ENCODE measurements around the gene TCN1. TPM values are rescaled to one million over a fixed set of nuclear protein-coding genes. Genes with fewer than 3 reads are reported as not detected.
"Not testable (repeated sequence)": the region's sequence is repeated elsewhere in the genome, so short reads cannot be mapped to it uniquely, and the experiment has no call there.

Gene TCN1, protein sequence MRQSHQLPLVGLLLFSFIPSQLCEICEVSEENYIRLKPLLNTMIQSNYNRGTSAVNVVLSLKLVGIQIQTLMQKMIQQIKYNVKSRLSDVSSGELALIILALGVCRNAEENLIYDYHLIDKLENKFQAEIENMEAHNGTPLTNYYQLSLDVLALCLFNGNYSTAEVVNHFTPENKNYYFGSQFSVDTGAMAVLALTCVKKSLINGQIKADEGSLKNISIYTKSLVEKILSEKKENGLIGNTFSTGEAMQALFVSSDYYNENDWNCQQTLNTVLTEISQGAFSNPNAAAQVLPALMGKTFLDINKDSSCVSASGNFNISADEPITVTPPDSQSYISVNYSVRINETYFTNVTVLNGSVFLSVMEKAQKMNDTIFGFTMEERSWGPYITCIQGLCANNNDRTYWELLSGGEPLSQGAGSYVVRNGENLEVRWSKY
- total RNA-seq: not detected

DNA sequence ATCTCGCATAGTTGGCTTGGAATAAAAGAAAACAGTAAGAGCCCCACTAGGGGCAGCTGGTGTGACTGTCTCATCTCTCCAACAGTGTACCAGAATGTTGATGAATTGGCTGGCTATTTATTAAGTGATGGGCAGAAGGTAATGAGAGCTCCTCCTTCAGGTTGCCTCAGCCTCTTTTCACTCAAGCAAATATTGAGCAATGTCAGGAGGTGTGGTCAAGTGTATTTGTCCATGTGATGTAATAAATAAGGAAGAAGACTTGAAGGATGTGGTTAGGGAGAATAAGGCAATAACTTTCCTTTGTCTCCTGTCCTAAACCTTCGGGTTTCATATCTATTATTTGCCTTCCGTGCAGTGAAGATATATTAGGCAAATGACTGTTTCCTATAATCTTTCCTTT, at the start of gene TCN1:
TSS of gene TCN1 (minus strand) at position 91 of the 400 bp plus-strand sequence. CDS start at position 74, 17 bp downstream.
- Mint-ChIP-seq H3K27ac (no peak within 1 kb of the TSS), H3K36me3 (no peaks in the 10 kb centered on the region), H3K27me3 (peaks cover 4% of the 10 kb centered on the region), H3K4me1 (ENCODE audit: low read depth) (no peaks in the 10 kb centered on the region), H3K9me3 (peaks cover 4% of the 10 kb centered on the region), H3K4me3 (no peak within 1 kb of the TSS)
- CTCF ChIA-PET: no interaction called here
- intact Hi-C loops (cut with micrococcal nuclease): no loop called here
- POLR2A ChIA-PET: no interaction called here
- no peak for DNase-seq

DNA sequence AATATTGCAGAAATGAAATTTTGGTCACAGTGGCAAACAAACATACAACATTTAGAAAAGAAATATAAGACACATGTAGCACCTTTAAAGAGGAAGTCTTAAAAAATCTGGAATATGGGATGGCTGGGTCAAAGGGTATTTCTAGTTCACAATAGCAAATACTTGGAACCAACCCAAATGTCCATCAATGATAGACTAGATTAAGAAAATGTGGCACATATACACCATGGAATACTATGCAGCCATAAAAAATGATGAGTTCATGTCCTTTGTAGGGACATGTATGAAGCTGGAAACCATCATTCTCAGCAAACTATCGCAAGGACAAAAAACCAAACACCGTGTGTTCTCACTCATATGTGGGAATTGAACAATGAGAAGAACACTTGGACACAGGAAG, 37.3 kb upstream of the TCN1 start:
- CTCF ChIA-PET: not testable (repeated sequence)

DNA sequence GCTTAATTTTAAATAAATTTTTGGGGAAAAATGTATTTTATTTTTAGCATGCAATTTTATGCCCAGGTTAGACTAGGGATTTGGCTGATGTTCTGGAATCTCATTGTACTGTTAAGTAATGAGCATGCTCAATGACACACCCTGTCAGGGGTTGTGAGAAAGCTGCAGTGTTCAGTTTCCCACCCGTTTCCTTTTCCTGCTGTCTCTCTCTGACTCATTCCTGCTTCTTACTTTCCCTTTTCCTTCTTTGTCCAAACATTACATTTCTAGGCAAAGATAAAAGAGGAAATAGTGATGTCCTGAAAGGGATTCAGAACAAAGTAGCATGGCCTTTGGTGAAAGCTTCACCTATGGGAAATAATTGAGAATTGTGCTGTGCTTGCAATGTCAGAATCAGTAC, 35.0 kb upstream of the TCN1 start:
- H3K4me3 Mint-ChIP-seq: no peak overlapping the region
- no peaks in the 10 kb centered on the region for H3K4me1 Mint-ChIP-seq (ENCODE audit: low read depth)
- no peaks in the 10 kb centered on the region for H3K36me3 Mint-ChIP-seq
- intact Hi-C loops (cut with micrococcal nuclease): no loop called here
- H3K27me3 Mint-ChIP-seq: no peaks in the 10 kb centered on the region
- H3K27ac Mint-ChIP-seq: no peak overlapping the region
- POLR2A ChIA-PET: no interaction called here
- CTCF ChIA-PET: interaction anchor here (0.7 kb wide), 1 partner anchor 90 kb away, joined by 5 read pairs; no protein-coding TSS in a partner anchor
- peaks cover 7% of the 10 kb centered on the region for H3K9me3 Mint-ChIP-seq
- DNase-seq: no peak

More for the DNA sequence above, 37.3 kb upstream of the TCN1 start:
- H3K4me1 Mint-ChIP-seq (ENCODE audit: low read depth); H3K27me3 Mint-ChIP-seq; H3K9me3 Mint-ChIP-seq; intact Hi-C loops (cut with micrococcal nuclease); POLR2A ChIA-PET; DNase-seq; H3K36me3 Mint-ChIP-seq; H3K27ac Mint-ChIP-seq; H3K4me3 Mint-ChIP-seq: not testable (repeated sequence)

DNA sequence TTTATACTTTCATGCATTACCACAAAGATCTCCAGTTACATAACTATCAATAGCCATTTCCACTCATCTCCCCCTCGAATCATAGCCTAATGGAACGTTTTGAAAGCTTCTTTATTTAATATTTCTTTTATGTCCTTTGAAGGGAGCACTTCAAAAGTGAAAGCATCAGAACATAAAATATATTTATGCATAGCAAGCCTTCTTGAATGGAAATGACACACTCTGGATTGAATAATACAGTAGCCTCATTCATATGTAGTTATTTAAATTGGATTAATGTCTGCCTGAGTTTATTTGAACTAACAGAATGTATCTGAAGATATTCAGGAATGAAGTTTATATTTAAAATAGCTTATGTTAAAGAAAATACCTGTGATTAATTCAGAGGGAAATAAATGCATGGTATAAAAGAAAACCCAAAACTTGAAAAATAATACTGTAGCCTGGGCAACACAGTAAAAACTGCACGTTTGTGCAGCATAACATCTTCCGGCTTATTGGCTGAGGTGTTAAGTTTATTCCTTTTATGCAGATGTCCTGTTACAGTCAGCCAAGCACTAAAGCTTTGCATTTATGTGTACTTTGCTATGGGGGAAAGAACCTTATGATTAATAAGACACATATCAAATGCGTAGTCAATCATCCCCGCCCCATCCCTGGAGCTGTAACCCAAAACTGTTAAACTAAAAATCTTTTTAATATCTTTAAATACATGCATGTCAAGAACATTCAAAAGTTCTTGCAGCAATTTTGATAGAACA, 34.3 kb upstream of the TCN1 start:
- intact Hi-C loops (cut with micrococcal nuclease): no loop called here
- Mint-ChIP-seq H3K9me3 (peaks cover 7% of the 10 kb centered on the region), H3K4me3 (no peak overlapping the region), H3K27me3 (no peaks in the 10 kb centered on the region), H3K27ac (no peak overlapping the region), H3K36me3 (no peaks in the 10 kb centered on the region), H3K4me1 (ENCODE audit: low read depth) (no peaks in the 10 kb centered on the region)
- DNase-seq: no peak
- ChIA-PET CTCF (no interaction called here), POLR2A (no interaction called here)

DNA sequence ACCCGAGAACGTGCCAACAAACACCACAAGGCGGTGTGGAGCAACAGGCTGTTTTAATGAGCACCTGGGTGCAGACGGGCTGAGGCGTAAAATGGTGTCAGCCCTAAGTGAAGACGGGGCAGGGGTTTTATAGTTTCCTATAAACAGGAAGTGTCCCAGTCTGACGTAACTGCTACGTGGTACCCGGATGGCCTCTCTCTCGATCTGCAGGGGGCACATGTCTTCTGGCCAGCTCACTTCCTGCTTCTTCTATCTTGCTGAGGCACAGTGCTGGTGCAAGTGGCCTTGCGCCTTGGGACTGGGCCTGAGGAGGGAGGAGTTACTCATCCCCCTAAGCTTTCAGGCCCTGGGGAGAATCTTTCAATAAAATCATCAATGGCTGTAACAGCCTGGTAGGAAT, 33.2 kb upstream of the TCN1 start:
- Mint-ChIP-seq H3K36me3 (no peaks in the 10 kb centered on the region), H3K4me1 (ENCODE audit: low read depth) (no peaks in the 10 kb centered on the region), H3K27me3 (peaks cover 3% of the 10 kb centered on the region), H3K9me3 (peaks cover 3% of the 10 kb centered on the region), H3K27ac (no peak overlapping the region), H3K4me3 (no peak overlapping the region)
- no peak for DNase-seq
- intact Hi-C loops (cut with micrococcal nuclease): no loop called here
- CTCF ChIA-PET: no interaction called here
- POLR2A ChIA-PET: no interaction called here

DNA sequence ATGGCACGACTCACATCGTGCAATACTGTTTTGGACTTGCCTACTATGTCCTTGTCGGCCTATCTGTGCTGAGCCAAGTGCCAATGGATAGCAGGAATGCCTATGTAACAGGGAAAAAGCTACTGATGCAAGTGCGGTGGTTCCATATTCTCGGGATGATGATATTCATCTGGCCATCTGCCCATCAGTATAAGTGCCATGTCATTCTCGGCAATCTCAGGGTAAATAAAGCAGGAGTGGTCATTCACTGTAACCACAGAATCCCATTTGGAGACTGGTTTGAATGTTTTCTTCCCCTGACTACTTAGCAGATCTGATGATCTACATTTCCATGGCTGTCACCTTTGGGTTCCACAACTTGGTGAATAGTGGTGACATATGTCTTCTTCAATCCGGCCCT, 32.4 kb upstream of the TCN1 start:
- ChIA-PET CTCF (no interaction called here), POLR2A (no interaction called here)
- Mint-ChIP-seq H3K36me3 (no peaks in the 10 kb centered on the region), H3K27me3 (peaks cover 9% of the 10 kb centered on the region), H3K4me3 (no peak overlapping the region), H3K9me3 (peaks cover 3% of the 10 kb centered on the region), H3K4me1 (ENCODE audit: low read depth) (no peaks in the 10 kb centered on the region), H3K27ac (no peak overlapping the region)
- no peak for DNase-seq
- intact Hi-C loops (cut with micrococcal nuclease): no loop called here

DNA sequence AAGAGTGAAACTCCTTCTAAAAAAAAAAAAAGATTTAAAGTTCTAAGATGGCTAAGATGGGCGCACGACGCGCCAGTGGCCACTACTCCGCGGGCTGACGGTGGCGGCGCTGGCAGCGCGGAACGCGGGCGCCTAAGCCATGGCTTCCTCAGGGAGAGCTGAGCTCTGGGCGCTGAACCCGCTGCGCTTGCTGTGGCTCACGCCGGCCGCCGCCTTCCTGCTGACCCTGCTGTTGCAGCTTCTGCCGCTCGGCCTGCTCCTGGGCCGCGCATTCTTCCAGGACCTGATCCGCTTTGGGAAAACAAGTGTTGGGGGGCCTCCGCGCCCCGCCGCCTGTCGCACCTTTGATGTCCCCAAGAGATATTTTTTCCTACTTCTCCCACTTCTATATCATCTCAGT, 31.8 kb upstream of the TCN1 start:
- Mint-ChIP-seq H3K27me3 (peaks cover 9% of the 10 kb centered on the region), H3K4me1 (ENCODE audit: low read depth) (no peaks in the 10 kb centered on the region)
- CTCF ChIA-PET: no interaction called here

DNA sequence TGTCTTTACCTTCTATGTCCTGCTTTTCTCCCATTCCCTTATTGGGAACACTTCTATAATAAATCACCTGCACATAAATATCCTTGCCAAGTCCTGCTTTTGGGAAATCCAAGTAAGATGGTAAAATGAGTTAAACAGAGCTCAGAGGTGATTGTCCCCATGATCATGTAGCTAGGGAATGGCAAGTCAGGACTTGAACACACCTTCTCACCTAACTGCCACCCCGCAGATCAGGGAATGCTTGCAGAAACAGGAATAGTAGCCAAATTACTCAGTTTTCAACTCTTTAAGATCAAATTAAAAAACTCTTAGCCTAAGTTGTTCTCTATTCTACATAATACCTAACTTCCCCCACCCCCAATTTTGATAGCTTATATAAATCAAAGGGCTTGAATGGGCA, 28.3 kb upstream of the TCN1 start:
- no peak for DNase-seq
- H3K36me3 Mint-ChIP-seq: peaks cover 7% of the 10 kb centered on the region
- no peak overlapping the region for H3K4me3 Mint-ChIP-seq
- POLR2A ChIA-PET: no interaction called here
- no peak overlapping the region for H3K27ac Mint-ChIP-seq
- CTCF ChIA-PET: no interaction called here
- peaks cover 9% of the 10 kb centered on the region for H3K27me3 Mint-ChIP-seq
- no peaks in the 10 kb centered on the region for H3K4me1 Mint-ChIP-seq (ENCODE audit: low read depth)
- intact Hi-C loops (cut with micrococcal nuclease): no loop called here
- peaks cover 19% of the 10 kb centered on the region for H3K9me3 Mint-ChIP-seq

More for the DNA sequence above, 31.8 kb upstream of the TCN1 start:
- intact Hi-C loops (cut with micrococcal nuclease): no loop called here
- Mint-ChIP-seq H3K4me3 (no peak overlapping the region), H3K9me3 (peaks cover 3% of the 10 kb centered on the region), H3K27ac (no peak overlapping the region), H3K36me3 (no peaks in the 10 kb centered on the region)
- no peak for DNase-seq
- POLR2A ChIA-PET: no interaction called here

DNA sequence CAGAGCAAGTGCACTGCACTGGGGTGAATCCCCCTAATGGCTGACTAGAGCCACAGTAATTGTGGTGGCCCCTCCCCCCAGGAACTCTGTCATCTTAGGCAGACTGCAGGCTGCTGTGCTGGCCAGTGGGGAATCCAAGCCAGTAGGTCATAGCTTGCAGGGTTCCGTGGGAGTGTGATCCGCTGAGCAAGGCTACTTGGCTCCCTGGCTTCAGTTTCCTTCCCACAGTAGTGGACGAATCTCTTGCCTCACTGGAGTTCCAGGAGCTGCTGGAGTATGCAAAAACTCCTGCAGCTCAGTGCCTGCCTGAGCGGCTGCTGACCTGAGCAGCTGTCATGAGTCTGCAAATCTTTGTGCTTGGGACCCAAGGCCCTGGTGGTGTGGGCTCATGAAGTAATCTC, 25.5 kb upstream of the TCN1 start:
- no peak overlapping the region for H3K4me3 Mint-ChIP-seq
- peaks cover 39% of the 10 kb centered on the region for H3K9me3 Mint-ChIP-seq
- intact Hi-C loops (cut with micrococcal nuclease): no loop called here
- peaks cover 16% of the 10 kb centered on the region for H3K36me3 Mint-ChIP-seq
- CTCF ChIA-PET: no interaction called here
- H3K27ac Mint-ChIP-seq: no peak overlapping the region
- DNase-seq: no peak
- H3K27me3 Mint-ChIP-seq: peaks cover 11% of the 10 kb centered on the region
- no peaks in the 10 kb centered on the region for H3K4me1 Mint-ChIP-seq (ENCODE audit: low read depth)
- POLR2A ChIA-PET: no interaction called here

DNA sequence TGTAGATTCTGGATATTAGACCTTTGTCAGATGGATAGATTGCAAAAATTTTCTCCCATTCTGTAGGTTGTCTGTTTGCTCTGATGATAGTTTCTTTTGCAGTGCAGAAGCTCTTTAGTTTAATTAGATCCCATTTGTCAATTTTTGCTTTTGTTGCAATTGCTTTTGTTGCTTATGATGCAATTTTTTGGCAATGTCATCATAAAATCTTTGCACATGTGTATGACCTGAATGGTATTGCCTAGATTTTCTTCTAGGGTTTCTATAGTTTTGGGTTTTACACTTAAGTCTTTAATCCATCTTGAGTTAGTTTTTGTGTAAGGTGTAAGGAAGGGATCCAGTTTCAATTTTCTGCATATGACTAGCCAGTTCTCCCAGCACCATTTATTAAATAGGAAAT, 20.9 kb upstream of the TCN1 start:
- CTCF ChIA-PET: interaction anchor here (0.7 kb wide), 1 partner anchor 37 kb away, joined by 3 read pairs; no protein-coding TSS in a partner anchor
- H3K4me1 Mint-ChIP-seq (ENCODE audit: low read depth); DNase-seq; H3K27me3 Mint-ChIP-seq; POLR2A ChIA-PET; intact Hi-C loops (cut with micrococcal nuclease); H3K4me3 Mint-ChIP-seq; H3K27ac Mint-ChIP-seq: not testable (repeated sequence)
- peaks cover 43% of the 10 kb centered on the region for H3K9me3 Mint-ChIP-seq
- H3K36me3 Mint-ChIP-seq: peaks cover 16% of the 10 kb centered on the region

DNA sequence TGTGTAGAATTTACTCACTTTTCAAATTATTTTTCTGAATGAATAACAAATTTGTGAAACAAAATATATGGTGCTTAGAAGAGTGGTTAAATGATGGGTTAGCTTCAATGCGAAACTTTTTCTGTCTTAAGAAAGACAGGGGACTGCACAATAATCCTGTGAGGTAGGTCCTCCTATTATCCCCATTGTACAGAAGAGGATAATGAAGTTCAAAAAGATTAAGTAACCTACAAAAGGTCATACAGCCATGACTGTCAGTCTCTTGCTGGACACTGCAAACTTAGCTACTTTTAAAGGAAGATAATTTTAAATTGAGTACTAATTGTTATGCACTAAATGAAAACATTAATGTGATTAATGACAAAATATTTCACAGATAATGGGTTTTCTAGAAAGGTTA, 17.3 kb upstream of the TCN1 start:
- CTCF ChIA-PET: interaction anchor here (0.8 kb wide), 1 partner anchor 27 kb away, joined by 3 read pairs; no protein-coding TSS in a partner anchor
- Mint-ChIP-seq H3K9me3 (peaks cover 18% of the 10 kb centered on the region), H3K27me3 (no peaks in the 10 kb centered on the region), H3K4me1 (ENCODE audit: low read depth) (no peaks in the 10 kb centered on the region), H3K4me3 (no peak overlapping the region), H3K27ac (no peak overlapping the region), H3K36me3 (no peaks in the 10 kb centered on the region)
- intact Hi-C loops (cut with micrococcal nuclease): no loop called here
- POLR2A ChIA-PET: no interaction called here
- no peak for DNase-seq

DNA sequence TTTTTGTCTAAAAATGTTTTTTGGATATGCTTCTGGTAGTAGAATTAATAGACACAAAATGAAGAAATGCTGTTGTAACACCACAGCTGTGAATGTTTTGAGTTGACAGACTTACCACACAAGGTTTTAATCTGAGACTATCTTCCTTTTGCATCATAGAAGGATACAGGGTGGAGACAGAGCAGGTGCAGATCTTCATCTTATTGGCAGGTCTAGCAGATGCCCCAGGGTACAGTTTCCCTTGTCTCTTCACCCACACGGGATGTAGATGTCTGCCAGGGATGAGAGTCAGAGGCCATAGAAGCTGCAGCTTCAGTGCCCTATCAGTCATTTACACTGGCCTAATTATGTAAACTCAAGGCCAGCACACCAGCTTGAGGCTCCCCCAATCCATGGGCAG, 13.3 kb upstream of the TCN1 start:
- intact Hi-C loops (cut with micrococcal nuclease): no loop called here
- Mint-ChIP-seq H3K9me3 (no peaks in the 10 kb centered on the region), H3K4me3 (no peak overlapping the region), H3K27me3 (peaks cover 6% of the 10 kb centered on the region), H3K36me3 (no peaks in the 10 kb centered on the region), H3K27ac (no peak overlapping the region), H3K4me1 (ENCODE audit: low read depth) (no peaks in the 10 kb centered on the region)
- DNase-seq: no peak
- ChIA-PET POLR2A (no interaction called here), CTCF (no interaction called here)

DNA sequence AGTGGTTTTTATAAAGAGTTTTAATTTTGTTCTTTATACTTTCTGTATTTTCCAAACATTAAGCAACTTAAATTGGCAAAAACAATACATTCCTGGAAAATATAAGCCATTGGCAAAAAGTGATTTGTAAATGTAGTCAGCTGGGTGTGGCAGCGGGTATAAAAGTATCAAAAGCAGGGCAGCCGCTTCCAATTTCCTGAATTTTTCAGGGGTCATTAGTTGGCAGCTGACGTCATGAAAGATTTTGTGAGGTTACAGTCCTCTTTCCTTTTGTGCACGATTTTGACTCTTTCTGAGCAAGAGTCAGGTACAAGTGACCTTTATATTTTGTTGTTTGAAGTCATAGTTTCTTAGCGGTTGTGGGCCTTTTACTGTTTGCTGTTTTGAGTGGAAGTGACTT, 12.3 kb upstream of the TCN1 start, which contains the start of gene OOSP3:
TSS of gene OOSP3 (plus strand) at position 208 of the 400 bp plus-strand sequence. CDS start at position 235, 27 bp downstream.
- no peaks in the 10 kb centered on the region for H3K4me1 Mint-ChIP-seq (ENCODE audit: low read depth)
- POLR2A ChIA-PET: no interaction called here
- H3K27ac Mint-ChIP-seq: no peak within 1 kb of the TSS
- DNase-seq: no peak
- no peak within 1 kb of the TSS for H3K4me3 Mint-ChIP-seq
- H3K36me3 Mint-ChIP-seq: no peaks in the 10 kb centered on the region
- CTCF ChIA-PET: no interaction called here
- intact Hi-C loops (cut with micrococcal nuclease): no loop called here
- H3K9me3 Mint-ChIP-seq: no peaks in the 10 kb centered on the region
- H3K27me3 Mint-ChIP-seq: peaks cover 6% of the 10 kb centered on the region
